IPS DF 4.7 (cell line): ENCODE measurements around the gene GDNF.
"Not testable (repeated sequence)": the region's sequence is repeated elsewhere in the genome, so short reads cannot be mapped to it uniquely, and the experiment has no call there.

ENCODE experiments used
- DNase-seq: peaks from one replicate; pipeline ENCODE4 v3.0.0-alpha.2; 2013; ENCODE audit warnings: low spot score; ENCODE audit errors: extremely low read depth

Gene GDNF

DNA sequence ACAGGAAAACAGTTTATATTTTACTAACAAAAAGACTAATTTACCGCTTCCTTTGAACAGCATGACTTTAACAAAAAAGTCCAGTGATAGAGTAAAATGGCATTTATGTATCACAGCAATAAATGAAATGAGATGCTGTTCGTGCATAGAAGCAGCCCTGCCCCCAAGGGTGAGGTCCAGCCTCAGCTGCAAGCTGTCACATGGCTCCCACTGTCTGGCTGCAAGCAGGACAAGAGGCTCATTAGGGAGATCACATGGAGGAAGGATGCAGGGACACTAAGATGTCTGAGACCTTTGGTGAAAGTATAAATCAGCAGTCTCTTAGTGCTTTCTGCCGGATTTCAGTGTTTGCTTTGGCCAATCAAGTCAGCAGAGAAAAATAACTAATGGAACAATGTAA is 23.0 kb downstream of the GDNF start:
- DNase-seq: no peak

DNA sequence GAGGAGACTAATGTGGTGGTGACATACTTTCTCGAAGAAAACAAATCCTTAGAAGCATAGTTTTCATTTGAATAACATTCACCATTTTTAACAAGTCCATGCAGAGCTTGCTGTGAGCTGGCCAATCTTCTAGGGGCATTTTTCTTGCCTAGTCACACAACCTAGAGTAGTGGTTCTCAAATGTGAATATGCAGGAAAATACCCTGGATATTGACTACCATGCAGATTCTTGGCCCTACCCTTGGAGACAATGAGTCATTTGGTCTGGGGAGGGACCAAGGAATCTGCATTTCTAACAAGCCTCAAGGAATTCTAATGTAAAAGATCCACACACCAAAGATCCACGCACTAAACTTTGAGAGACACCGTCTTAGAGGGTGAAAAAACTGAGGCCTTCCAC is 23.5 kb downstream of the GDNF start:
- DNase-seq: no peak

DNA sequence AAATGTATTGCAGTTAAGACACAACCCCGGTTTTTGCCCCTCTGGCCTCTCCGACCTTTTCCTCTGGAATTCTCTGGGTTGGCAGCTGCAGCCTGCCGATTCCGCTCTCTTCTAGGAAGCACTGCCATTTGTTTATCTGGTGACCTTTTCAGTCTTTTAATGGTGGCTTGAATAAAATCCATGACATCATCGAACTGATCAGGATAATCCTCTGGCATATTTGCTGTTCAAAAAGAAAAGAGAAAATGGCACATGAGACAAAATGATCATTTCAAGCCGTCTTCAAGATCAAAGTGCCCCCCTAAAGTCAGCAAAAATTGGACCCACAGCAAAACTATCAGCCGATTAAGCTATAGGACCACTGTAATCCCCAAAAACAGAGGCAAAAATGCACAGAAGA is 23.9 kb downstream of the GDNF start:
- DNase-seq: no peak

DNA sequence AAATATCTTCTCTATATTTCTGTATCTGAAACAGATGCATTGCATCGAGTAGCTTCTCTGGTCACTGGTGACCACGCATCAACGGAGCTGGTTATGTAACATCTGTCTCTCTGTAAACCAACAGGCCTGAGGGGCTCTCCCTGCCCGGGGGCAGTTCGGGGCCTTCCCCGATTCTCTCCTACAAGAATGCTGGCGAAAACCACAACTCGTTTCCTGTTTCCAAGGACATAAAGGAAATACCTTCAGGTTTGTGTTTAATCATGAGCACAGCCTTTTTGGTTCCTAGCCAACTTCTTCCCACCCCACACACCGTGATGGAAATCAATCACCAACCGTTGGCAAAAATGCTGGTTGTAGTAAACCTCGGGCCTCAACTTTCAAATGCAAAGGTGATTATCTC is 25.1 kb downstream of the GDNF start:
- DNase-seq: no peak

DNA sequence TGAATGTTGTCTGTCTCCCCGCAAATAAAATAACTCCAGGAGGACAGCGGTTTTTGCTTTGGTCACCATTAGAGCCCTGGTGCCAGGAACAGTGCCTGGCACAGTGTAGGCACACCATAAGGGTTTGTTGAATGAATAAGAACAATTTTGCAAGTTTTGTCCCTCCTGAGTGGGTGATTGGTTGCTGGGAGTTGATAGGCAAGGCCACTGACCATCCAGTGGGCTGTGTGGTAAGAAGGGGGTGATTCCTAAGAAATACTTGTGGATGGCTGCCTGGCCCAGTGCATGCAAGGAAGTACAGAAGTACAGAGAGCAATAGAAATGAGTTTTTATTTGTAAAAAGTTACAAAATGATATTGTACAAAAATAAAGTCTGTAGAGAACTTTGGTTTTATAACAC is 27.5 kb downstream of the GDNF start:
- no peak for DNase-seq

DNA sequence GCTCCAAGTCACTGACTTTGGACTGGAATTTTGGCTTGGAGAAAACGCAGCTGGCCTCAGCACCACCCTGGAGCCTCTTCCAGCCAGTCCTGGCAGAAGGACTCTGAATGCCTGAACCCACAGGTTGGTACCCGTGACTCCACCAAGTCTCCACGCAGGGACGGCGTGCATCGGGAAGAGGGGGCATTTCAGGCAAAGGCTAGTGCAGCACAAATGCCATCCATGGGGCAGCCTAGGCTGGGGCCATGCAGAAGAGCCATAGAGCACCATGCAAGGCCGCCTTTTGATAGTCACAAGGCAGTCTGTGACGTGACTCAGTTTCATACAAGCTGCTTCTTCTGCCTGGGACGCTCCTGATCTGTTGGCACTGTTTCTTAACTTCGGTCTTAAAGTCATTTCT is 28.0 kb downstream of the GDNF start:
- DNase-seq: no peak

DNA sequence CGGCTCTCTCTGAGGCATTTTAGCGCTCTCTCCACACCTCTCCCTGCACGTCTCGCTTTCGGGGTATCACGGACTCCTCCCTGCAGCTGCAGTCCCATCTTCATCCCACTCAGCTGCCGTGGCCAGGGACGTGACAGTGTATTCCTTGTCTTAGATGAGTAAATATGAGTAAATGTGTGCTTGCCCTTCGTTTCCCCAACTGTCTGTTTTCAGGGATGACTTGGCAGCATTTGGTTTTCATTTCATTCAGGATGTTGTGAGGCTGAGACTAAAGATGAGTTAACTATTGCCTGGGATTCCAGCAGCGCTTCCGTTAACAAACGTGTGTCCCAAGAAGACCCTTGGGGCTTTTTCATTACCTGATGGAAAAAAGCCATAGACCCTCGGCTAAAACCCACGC is 29.5 kb downstream of the GDNF start:
- DNase-seq: no peak

DNA sequence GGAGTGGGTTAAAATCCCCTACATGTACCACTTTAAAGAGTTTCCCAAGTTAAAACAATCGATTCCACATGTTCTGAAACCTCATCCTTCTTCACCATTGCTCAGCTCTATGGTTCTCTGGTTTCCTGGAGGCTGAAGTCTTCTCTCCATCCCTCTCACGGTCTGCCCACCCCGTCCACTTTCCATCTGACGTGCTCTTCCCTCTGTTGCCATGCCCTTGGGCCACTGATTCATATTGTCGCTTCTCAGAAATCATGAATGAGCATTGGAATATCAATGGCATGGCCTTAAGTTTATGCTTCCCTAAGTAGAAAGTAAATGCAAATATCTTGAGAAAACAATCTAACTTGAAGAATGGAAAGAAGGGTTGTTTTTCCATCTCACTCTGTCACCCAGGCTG is 30.9 kb downstream of the GDNF start:
- DNase-seq: no peak

DNA sequence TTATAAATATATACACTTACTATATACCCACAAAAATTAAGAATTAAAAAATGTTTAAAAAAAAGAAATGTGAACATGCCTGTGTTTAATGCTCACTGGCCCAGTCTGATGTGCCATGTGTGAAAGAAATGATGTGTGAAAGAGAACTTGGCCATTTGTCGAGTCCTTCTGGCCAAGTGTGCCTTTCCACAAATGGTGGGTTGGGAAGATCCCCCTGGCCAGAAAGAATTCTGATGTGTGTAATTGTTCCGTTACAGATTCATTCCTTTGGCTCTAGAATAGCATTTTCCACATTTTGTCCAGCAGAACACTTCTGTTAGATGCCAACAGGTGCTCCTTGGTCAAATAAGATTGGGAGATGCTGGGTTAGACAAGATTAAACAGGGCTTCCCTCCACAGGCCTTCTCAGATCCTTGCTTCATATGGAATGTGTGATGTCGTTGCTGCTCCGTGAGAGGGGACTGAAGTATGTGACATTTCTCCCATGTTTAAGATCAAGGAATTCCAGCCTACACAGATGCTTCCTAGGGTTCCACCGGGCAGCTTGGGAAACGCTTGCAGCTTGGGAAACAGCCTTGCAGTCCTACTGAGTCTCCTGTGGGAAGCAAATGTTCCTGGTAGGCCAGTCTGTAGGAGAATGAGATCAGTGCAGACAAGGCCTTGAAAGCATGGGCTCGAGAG is 32.1 kb downstream of the GDNF start:
- no peak for DNase-seq

DNA sequence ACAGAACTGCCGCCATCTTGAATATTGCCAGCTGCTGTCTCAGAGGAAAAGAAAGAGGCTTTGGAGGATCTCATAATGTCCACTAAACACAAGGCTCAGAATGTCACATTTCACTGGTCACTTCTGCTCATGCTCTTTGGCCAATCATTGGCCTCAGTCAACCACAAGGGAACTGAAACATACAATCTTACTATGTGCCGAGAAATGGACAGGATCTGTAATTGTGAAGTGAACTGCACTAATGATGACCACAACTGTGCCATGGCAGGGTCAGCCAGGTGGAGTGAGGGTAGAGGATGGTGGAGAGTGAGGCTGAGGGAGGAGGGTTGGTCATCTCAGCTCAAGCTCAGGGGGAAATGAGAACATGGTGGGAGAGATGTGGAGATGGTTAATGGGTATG is 32.8 kb downstream of the GDNF start:
- no peak for DNase-seq

DNA sequence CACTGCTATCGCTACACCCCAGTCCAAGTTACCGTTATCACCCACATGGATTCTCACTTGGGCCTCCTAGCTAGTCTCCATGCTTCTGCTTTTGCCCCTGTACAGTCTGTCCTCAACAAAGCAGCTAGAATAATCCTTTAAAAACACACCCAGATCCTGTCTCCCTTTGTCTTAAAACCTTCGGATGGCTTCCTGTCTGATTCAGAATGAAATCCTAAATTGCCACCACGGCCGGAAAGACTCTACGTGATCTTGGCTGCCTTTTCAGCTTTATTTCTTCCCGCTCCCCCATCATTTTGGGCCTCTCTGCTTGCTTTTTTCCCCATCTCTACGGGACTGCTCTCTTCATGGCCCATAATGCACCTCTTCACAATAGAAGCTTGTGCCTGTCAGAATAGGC is 33.4 kb downstream of the GDNF start:
- no peak for DNase-seq

DNA sequence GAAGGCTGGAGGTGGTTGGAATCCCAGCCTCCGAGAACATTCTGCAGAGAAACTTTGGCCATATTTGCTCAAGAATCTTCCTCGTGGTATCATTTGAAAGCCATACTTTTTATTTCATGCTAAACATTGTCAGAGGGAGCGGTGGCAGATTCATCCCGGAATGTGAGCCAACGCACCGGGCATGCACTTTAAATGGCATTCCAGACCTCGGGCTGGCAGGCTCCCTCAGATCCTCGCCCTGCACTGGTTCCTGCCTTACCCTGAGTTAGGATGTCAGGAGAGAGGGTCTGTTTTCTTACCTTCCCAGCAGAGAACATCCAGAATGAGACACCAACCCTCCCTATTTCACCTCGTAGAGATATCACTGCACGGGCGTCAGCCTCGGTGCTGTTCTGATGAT is 33.8 kb downstream of the GDNF start:
- DNase-seq: no peak

DNA sequence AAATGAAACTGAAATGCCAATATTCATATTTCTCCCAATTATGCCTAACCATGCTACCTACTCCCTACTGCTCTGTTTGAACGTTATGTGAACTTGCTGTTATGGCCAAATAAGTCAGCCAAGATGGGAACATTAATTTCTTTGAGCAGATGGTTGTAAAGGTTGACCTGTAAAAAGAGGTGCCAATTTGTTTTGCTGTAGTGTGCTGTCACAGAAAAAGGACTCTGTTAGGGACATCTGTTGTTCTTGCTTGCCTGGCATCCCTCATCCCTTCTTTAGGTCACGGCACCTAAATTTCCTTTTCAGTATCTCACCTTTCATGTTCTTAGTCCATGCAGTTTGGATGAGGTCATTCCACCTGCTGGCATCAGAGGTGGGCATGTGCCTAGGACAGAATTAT is 35.4 kb downstream of the GDNF start:
- no peak for DNase-seq

DNA sequence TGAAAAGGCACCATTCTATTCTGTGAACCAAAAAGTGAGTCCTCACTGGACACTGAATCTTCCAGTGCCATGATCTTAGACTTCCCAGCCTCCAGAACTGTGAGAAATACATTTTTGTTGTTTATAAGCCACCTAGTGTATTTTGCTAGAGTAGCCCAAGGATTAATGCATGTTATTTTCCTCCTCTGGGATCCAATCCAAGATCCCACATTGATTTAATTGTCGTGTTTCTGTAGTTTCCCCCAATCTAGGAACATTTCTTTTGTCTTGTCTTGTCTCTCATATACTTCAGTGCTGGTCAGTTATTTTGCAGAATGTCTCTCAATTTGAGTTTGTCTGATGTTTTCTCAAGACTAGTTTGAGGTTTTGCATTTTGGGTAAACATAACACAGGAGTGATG is 36.4 kb downstream of the GDNF start:
- no peak for DNase-seq

DNA sequence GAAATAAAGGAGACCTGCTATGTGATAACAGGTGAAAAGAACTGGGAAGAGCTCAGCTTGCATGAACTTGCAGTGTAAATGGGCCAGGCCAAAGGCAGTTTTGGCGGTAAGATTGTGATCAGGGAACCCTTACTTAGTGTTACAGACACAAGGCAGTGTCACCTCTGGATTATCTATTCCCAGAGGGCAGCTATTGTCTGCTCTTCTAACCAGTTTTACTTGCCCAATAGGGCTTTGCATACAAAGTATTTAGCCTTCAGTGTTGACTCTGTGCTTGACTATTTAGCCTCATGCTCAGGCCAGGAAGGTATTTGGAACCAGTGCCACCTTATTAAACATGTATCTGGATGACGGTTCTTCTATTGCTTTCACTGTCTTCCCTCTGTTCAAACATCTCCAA is 38.3 kb downstream of the GDNF start:
- no peak for DNase-seq

DNA sequence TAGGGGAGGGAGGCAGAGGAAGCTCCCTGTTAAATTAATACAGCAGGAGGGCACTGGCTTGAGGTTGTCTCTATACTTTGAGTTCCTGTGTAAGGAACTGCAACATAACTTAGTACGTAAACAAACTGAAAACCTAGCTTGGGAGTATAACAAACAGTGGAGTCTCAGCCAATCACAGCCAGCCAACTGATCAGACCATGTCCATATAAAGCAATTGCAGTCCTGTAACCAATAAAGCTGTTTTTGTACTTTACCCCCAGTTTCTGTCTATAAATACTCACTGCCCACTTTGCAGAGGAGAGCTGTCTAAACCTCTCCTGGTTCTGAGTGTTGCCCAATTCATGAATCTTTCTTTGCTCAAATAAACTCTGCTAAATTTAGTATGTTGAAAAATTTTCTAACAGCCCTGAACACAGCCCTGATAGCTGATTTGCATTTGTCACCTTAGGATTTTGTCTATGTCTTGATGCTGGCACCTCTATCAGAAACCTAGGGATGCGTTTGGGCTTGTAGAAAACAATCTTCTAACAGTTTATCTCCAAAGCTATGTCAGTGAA is 39.9 kb downstream of the GDNF start:
- DNase-seq: no peak

DNA sequence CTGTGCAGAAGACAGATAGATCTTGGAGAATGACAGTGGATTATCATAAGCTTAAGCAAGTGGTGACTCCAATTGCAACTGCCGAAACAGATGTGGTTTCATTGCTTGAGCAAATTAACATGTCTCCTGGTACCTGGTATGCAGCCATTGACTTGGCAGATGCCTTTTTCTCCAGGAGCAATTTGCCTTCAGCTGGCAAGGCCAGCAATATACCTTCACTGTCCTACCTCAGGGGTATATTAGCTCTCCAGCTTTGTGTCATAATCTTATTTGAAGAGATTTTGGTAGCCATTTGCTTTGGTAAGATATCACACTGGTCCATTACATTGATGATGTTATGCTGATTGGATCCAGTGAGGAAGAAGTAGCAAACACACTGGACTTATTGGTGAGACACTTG is 43.4 kb downstream of the GDNF start:
- DNase-seq: not testable (repeated sequence)

DNA sequence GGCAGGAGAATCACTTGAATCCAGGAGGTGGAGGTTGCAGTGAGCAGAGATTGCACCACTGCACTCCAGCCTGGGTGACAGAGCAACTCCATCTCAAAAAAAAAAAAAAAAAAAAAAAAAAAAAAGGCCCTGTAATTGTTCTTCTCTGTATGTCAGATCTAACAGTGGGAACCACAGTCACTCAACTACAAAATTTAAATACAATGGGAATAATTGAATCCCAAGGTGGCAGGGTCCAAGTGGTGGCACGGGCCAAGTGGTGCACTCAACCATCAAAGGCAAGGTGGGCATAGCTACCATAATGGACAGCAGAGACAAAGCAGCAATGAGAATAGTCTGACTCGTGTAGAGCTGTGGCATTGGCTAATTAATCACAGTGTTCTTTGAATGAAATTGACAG is 44.5 kb downstream of the GDNF start:
- not testable (repeated sequence) for DNase-seq

DNA sequence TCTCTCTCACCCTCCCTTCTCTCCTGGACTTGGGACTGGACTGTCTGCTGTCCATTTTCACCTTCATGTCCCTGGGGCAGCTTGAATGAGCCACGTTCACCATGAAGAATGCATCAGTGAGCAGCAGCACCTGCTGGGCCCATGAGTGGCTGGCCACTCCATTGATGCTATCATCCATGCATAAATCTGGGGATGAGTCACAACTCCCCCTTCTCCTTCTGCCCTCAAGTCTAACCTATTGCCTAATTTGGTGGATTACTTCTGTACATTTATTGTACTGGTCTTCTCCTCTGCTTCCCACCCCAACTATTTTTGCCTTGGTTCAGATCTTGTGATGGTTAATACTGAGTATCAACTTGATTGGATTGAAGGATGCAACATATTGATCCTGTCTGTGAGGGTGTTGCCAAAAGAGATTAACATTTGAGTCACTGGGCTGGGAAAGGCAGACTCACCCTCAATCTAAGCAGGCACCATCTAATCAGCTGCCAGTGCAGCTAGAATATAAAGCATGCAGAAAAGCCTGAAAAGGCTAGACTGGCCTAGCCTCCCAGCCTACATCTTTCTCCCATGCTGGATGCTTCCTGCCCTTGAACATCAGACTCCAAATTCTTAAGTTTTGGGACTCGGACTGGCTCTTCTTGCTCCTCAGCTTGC is 46.7 kb downstream of the GDNF start:
- DNase-seq: no peak

DNA sequence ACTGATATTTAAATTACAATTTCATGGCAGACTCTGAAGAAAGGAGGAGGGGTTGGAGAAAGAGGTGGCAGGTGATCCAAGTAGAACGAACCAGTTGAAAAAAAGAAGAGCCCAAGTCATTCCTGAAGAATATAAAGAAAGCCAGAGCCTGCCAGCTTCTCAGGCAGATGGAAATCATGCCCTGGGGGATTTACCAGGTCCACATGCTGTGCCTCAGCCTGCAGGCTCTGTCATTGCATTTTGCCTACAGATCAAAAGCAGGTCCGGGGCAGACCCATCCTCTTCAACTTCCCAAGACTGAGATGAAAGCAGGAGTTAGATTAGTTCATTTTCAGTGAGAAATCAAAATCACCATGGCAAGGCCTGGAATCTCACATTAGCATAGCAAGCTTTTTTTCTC is 48.5 kb downstream of the GDNF start:
- no peak for DNase-seq

DNA sequence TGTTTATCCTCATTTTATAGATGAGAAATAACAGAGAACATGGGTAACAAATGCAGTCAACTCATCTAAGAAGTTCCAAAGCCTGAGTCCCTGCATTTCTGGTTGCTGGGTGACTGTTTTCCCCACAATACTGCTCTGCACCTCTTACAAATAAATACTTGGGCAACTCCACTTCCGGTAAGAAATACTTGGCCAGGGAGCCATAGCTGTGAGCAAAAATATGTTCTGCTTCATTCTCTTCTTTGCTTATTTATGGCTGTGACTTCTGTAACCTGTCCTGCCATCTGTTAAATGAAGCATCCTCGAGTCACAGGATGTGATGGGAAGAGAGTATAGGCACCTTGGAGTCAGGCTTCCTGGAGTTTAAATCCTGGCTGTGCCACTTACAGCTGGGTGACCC is 49.9 kb downstream of the GDNF start:
- no peak for DNase-seq

DNA sequence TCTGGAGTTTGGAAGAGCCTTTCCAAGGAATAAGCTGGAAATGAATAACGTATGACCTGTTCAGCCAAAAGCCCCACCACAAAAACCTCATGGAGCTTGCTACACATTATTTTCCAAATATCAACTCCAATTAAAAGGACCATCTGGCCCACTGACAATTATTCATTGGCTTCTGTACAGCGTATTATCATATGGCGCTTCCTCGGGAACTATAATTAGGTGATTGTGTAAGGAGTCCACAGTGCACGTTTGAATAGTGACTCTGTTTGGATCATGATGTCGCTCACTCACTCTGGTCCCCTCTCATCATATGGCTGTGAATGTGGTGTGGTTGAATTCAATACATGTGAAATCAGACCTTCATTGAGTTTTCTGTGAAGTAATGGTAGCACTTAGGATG is 52.1 kb downstream of the GDNF start:
- DNase-seq: no peak

DNA sequence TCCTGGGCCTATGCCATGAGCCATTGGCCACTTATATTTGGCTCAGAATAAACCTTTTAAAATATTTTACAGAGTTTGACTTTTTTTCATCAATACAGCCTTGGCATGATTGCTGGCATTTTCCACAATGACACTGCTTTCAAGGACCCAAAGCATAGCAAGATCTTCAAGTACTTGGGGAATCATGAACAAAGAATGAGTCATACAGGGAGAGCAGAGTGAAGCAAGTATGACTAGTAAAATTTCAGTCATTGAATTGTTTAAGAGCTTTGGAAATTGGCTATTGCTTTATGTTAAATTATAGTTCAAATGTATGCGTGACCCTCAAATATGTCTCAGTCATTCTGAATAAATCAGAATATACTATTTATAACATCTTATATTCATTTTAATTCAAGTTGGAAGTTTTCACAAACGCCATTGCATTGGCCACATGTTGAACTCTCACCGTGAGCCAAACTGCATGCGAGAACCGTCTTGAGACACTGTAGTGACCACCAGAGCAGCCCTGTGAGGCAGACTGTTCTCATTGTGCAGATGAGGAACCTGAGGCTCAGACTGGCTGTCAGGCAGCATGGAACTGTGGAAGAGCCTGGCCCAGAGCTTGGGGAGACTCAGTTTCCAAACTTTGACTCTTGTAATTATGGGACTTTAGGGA is 52.9 kb downstream of the GDNF start:
- no peak for DNase-seq
